ENCODE results near the gene VPS9D1.
A peak's percentile ranks its signal among the peaks of the same experiment; 100 is the strongest.
"Not testable (repeated sequence)": the region's sequence is repeated elsewhere in the genome, so short reads cannot be mapped to it uniquely, and the experiment has no call there.

The VPS9D1 gene

DNA sequence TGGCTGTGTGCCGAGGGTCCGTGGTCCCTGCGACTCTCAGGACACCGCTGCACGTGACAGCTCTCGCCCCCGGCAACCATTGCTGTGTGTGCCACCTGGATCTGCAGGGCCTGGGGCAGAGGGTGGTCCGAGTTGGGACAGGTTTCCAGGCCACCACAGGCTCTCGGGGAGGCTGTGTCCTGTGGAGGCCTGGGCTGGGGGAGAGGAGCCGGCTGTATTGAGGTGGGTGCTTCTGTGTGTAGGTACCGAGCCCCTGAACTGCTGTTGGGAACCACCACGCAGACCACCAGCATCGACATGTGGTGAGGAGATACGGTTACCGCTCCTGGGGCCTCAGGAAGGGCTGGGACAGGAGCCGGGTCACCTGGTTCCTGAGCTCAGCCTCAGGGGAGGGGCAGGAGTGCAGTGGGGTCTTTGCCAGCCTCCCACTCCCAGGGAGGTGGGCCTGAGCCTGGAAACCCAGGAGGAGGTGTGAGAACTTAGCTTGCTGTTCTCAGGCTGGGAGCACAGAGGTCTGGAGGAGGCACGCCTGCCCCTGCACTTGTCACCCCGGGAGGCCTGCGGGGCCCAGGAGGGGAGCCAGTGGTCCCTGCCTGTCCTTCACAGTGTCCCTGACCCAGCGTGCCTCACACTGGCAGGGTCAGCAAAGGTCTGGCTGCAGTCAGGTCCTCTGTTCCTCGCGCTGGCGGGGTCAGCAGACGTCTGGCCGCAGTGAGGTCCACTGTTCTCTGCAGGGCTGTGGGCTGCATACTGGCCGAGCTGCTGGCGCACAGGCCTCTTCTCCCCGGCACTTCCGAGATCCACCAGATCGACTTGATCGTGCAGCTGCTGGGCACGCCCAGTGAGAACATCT lies 26.5 kb downstream of the VPS9D1 start:
- no peak for DNase-seq (ENCODE audit: low read depth)

DNA sequence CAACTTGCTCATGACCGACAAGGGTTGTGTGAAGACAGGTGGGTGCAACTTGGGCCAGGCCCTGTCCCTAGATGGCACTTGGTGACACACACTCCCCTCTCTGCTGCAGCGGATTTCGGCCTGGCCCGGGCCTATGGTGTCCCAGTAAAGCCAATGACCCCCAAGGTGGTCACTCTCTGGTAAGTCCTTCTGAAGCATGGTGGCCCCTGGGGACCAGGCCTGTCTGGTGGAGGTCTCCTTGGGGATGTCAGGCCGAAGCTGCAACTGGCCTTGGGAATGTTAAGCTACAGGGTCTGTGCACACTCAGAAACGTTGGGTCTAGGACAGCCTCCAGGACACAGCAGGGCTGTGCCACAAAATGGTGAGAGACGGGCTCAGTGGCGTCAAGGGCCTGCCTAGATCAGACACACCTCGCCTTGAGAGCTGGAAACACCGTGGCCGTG lies 27.4 kb downstream of the VPS9D1 start:
- DNase-seq (ENCODE audit: low read depth), result no peak

DNA sequence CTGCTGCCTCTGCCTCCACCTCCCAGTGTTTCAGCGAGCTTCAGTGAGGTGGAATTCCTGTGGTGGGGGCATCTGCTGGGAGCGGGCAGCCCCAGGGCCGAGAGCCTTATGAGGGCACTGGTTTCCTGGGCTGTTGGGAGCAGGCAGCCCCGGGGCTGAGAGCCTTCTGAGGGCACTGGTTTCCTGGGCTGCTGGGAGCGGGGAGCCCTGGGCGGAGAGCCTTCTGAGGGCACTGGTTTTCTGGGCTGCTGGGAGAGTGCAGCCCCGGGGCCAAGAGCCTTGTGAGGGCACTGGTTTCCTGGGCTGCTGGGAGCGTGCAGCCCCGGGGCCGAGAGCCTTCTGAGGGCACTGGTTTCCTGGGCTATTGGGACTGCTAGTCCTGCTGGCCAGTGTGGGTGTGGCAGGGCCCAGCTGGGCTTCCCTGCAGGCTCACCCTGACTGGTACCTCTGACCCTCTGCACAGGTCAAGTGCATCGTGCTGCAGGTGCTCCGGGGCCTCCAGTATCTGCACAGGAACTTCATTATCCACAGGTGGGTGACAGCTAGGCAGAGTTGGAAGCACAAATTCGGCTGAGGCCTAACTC lies 28.6 kb downstream of the VPS9D1 start:
- DNase-seq (ENCODE audit: low read depth), result no peak

DNA sequence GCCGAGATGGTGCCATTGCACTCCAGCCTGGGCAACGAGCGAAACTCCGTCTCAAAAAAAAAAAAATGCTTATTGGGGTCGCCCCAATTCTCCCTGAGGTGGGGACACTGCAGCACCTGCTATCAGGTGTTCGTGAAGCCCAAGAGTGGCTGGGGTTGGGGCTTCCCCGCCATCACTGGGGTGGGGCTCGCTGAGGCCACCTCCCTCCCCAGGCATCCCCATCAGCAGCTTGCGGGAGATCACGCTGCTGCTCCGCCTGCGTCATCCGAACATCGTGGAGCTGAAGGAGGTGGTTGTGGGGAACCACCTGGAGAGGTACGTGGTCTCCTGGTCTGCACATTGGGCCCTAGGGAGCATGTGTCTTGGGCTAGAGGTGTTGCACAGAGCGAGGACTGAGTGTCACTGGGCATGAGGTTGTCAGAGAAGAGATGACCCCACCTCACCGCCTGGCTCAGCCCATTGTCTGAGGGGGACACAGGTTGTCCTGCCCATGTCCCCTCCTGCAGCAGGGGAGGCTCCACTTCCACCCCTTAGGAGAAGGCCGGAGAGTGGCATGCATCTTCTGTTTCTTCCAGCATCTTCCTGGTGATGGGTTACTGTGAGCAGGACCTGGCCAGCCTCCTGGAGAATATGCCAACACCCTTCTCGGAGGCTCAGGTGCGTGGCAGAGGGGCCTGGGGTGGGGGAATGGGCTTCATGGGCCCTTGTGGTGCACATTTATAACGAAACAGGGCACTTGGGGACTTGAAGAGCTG lies 29.3 kb downstream of the VPS9D1 start:
- no peak for DNase-seq (ENCODE audit: low read depth)

- no peak for DNase-seq (ENCODE audit: low read depth)
Observed at GRCh38 chr16:89690392-89690901, 30.3 kb downstream of the VPS9D1 start.

DNA sequence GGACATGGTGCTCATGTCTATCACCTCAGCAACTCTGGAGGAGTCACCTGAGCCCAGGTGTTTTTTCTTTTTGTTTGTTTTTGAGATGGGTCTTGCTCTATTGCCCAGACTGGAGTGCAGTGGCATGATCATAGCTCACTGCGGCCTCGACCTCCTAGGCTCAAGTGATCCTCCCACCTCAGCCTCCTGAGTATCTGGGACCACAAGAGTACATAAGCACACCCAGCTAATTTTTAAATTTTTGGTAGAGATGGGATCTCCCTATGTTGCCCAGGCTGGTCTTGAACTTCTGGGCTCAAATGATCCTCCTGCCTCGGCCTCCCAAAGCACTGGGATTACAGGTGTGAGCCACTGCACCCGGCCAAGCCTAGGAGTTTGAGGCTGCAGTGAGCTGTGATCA lies 31.1 kb downstream of the VPS9D1 start:
- not testable (repeated sequence) for DNase-seq (ENCODE audit: low read depth)

- DNase-seq (ENCODE audit: low read depth), result no peak
Observed at GRCh38 chr16:89689142-89689541, 31.6 kb downstream of the VPS9D1 start.

DNA sequence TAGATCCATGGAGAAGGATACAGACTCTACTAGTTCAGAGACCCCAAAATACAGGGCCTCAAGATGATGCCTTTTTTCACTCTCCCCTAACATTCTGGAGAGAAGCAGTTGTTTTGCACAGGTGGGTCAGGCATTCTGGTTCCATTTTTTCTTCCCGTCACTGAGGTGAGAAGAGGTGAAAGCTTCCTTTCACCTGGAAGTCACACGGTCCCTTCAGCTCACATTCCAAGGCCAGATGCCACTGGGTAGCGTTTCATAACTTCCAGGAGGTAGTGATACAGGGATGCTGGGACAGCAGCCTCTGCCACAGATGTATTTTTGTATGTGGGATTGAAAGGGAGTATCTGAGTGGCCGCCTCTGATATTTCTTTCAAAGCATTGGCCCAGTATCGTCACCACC lies 32.3 kb downstream of the VPS9D1 start:
- DNase-seq (ENCODE audit: low read depth), result no peak

DNA sequence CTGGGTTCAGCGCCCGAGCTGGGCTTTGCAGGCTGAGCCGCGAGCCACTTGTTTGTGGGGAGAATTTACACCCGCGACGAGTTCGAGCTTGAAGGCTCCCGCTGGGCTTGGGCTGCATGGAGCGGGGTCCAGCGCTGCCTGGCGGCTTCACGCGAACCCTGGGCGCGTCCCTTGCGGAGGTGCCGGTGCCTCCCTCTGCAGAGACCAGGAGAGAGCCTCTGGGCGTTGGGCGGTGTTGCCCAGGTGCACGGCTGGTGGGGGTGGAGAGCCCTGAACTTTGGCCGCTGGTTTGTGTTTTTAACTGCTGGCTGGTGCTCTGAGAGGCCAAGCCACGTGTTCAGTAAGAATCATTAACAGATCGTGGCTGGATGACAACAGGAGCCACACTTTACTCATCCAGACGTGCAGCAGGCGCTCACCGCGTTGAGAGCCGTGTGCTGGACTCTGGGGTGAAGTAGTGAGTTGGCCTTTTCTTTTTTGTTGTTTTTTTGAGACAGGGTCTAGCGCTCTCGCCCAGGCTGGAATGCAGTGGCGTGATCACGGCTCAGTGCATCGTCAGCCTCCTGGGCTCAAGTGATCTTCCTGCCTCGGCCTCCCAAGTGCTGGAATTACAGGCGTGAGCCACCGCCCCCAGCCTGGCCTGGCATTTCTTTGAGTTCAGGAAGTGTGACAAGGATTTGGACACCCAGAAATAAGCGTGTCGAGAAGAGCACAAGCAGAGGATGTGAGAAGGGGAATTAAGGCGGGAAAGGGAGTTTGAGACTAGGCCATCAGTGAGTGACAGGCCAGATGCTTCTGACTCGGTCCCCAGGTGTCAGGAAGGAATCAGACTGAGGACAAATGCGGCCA lies 33.4 kb downstream of the VPS9D1 start:
- DNase-seq (ENCODE audit: low read depth), result peak; percentile 15

DNA sequence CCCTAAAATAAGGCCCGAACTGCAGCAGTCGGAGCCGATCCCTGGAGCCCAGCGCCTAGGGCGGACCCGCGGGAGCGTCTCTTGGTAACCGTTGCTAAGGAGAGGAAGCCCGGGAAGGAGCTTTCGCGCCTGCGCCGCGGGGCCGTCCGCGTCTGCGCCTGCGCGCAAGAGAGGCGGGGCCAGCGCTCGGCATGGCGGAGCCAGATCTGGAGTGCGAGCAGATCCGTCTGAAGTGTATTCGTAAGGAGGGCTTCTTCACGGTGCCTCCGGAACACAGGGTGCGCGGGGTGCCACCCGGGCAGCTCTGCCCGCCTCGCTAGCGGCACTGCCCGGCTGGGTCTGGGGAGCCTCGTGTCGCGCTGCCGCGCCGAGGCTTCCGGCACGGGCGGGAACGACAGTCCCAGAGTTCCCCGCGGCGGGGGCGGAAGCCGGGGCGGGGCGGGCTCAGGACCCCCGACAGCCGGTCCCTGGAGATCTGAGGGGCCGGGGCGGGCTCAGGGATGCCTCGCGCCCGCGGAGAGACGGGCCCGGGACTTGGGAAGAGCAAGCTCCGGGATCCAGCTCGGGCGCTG lies 34.1 kb downstream of the VPS9D1 start, which contains the start of gene CDK10:
TSS of gene CDK10 (plus strand) at position 170 of the 572 bp plus-strand sequence. CDS start at position 192, 22 bp downstream.
- peak; percentile 73 for DNase-seq (ENCODE audit: low read depth)

- no peak for DNase-seq (ENCODE audit: low read depth)
Observed at GRCh38 chr16:89685916-89686315, 34.8 kb downstream of the VPS9D1 start.

DNA sequence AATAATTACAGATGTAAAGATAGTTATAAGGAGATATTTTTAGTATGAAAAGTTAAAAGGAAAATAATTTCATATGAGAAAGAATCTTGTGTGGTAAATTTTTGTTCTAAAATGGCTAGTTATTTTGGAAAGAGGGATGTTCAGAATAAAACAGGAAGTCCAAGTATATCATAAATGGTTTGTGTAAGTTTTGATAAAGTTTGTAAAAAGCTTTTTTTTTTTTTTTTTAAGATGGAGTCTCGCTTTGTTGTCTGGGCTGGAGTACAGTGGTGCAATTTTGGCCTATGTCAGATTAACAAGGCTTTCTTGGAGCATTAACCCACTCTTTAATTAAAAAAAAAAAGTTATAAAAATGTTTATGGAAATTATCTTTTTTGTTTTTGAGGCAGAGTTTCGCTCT lies 42.4 kb downstream of the VPS9D1 start:
- DNase-seq (ENCODE audit: low read depth), result no peak

- no peak for DNase-seq (ENCODE audit: low read depth)
Observed at GRCh38 chr16:89672177-89672941, 48.3 kb downstream of the VPS9D1 start.

- not testable (repeated sequence) for DNase-seq (ENCODE audit: low read depth)
Observed at GRCh38 chr16:89671565-89671964, 49.1 kb downstream of the VPS9D1 start.

- peak; percentile 8 for DNase-seq (ENCODE audit: low read depth)
Observed at GRCh38 chr16:89670496-89671431, 49.9 kb downstream of the VPS9D1 start.

GRCh38 chr16:89669755-89670154 lies 50.9 kb downstream of the VPS9D1 start:
- no peak for DNase-seq (ENCODE audit: low read depth)

GRCh38 chr16:89668790-89669158 lies 51.9 kb downstream of the VPS9D1 start:
- no peak for DNase-seq (ENCODE audit: low read depth)

GRCh38 chr16:89667633-89668032 lies 53.1 kb downstream of the VPS9D1 start:
- no peak for DNase-seq (ENCODE audit: low read depth)

DNA sequence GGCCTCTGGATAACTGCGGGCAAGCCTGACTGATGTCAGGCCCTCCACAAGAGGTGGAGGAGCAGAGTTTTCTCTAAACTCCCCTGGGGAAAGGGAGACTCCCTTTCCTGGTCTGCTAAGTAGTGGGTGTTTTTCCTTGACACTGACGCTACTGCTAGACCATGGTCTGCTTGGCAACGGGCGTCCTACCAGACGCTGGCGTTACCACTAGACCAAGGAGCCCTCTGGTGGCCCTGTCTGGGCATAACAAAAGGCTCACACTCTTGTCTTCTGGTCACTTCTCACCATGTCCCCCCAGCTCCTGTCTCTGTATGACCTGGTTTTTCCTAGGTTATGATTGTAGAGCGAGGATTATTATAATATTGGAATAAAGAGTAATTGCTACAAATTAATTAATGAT lies 53.7 kb downstream of the VPS9D1 start:
- peak; percentile 12 for DNase-seq (ENCODE audit: low read depth)
